ENCODE data around the gene MRPS24. TPM values are rescaled to one million over a fixed set of nuclear protein-coding genes. Genes with fewer than 3 reads are reported as not detected.

The MRPS24 gene
- polyA plus RNA-seq, 1 experiment: 134 TPM

- CTCF ChIA-PET: no interaction called here
- Histone ChIP-seq H3K27me3 (ENCODE audit: control insufficient read depth, insufficient read depth, low read length) (no peaks in the 10 kb centered on the region), H3K4me3 (ENCODE audit: low read depth, low read length) (no peak overlapping the region)
These were observed 15.3 kb upstream of the MRPS24 start for GRCh38 chr7:43884617-43885016.

GRCh38 chr7:43884209-43884608 lies 14.9 kb upstream of the MRPS24 start:
- no peak for TF ChIP-seq CTCF (IDR thresholded peaks at IDR 0.05; ENCODE audit: low read depth, low read length)
- ChIA-PET CTCF (no interaction called here), POLR2A (interaction anchor here (1.0 kb wide), 1 partner anchor 15 kb away, joined by 4 read pairs; the partner anchor contains the start of gene MRPS24)
- Histone ChIP-seq H3K9me3 (ENCODE audit: control insufficient read depth, insufficient read depth, low read length) (no peaks in the 10 kb centered on the region), H3K4me3 (ENCODE audit: low read depth, low read length) (no peak overlapping the region), H3K27me3 (ENCODE audit: control insufficient read depth, insufficient read depth, low read length) (no peaks in the 10 kb centered on the region), H3K27ac (ENCODE audit: low read depth, low read length) (no peak overlapping the region)
- no peak for DNase-seq (ENCODE audit: low read depth, low spot score)

More at GRCh38 chr7:43884617-43885016, 15.3 kb upstream of the MRPS24 start:
- H3K27ac ChIP-seq (ENCODE audit: low read depth, low read length): no peak overlapping the region
- DNase-seq (ENCODE audit: low read depth, low spot score): no peak
- TF ChIP-seq CTCF (IDR thresholded peaks at IDR 0.05; ENCODE audit: low read depth, low read length): no peak
- POLR2A ChIA-PET: interaction anchor here (1.0 kb wide), 1 partner anchor 15 kb away, joined by 4 read pairs; the partner anchor contains the start of gene MRPS24
- H3K9me3 ChIP-seq (ENCODE audit: control insufficient read depth, insufficient read depth, low read length): no peaks in the 10 kb centered on the region

GRCh38 chr7:43880596-43880995 lies 11.3 kb upstream of the MRPS24 start:
- Histone ChIP-seq H3K4me3 (ENCODE audit: low read depth, low read length) (no peak overlapping the region), H3K27ac (ENCODE audit: low read depth, low read length) (peak overlapping the region; percentile 78), H3K9me3 (ENCODE audit: control insufficient read depth, insufficient read depth, low read length) (no peaks in the 10 kb centered on the region; the same call in 1 of the 2 replicates), H3K27me3 (ENCODE audit: control insufficient read depth, insufficient read depth, low read length) (no peaks in the 10 kb centered on the region)
- ChIA-PET CTCF (interaction anchor here (0.6 kb wide), 1 partner anchor 940 kb away, joined by 3 read pairs; no protein-coding TSS in a partner anchor), POLR2A (no interaction called here)
- DNase-seq (ENCODE audit: low read depth, low spot score): no peak
- no peak for TF ChIP-seq CTCF (IDR thresholded peaks at IDR 0.05; ENCODE audit: low read depth, low read length)

GRCh38 chr7:43879477-43879876 lies 10.2 kb upstream of the MRPS24 start:
- TF ChIP-seq CTCF (IDR thresholded peaks at IDR 0.05; ENCODE audit: low read depth, low read length): no peak
- H3K27ac ChIP-seq (ENCODE audit: low read depth, low read length): peak overlapping the region; percentile 54
- ChIA-PET POLR2A (no interaction called here), CTCF (interaction anchor here (1.1 kb wide), 1 partner anchor 9 kb away, joined by 3 read pairs; no protein-coding TSS in a partner anchor)
- H3K9me3 ChIP-seq (ENCODE audit: control insufficient read depth, insufficient read depth, low read length): no peaks in the 10 kb centered on the region; the same call in 1 of the 2 replicates
- peak; percentile 44 for DNase-seq (ENCODE audit: low read depth, low spot score)
- no peaks in the 10 kb centered on the region for H3K27me3 ChIP-seq (ENCODE audit: control insufficient read depth, insufficient read depth, low read length)
- H3K4me3 ChIP-seq (ENCODE audit: low read depth, low read length): no peak overlapping the region

- DNase-seq (ENCODE audit: low read depth, low spot score): no peak
- H3K27me3 ChIP-seq (ENCODE audit: control insufficient read depth, insufficient read depth, low read length): no peaks in the 10 kb centered on the region
- H3K27ac ChIP-seq (ENCODE audit: low read depth, low read length): peak overlapping the region; percentile 54
- no peak for TF ChIP-seq CTCF (IDR thresholded peaks at IDR 0.05; ENCODE audit: low read depth, low read length)
- no peak overlapping the region for H3K4me3 ChIP-seq (ENCODE audit: low read depth, low read length)
- POLR2A ChIA-PET: no interaction called here
- H3K9me3 ChIP-seq (ENCODE audit: control insufficient read depth, insufficient read depth, low read length): no peaks in the 10 kb centered on the region; the same call in 1 of the 2 replicates
- CTCF ChIA-PET: interaction anchor here (1.1 kb wide), 1 partner anchor 8 kb away, joined by 3 read pairs; no protein-coding TSS in a partner anchor
These were observed 9.6 kb upstream of the MRPS24 start for GRCh38 chr7:43878867-43879266.

Measured in AG04450 (cell line).